Measurements from ENCODE around the gene USH2A.
A peak's percentile ranks its signal among the peaks of the same experiment; 100 is the strongest.

The USH2A gene

DNA sequence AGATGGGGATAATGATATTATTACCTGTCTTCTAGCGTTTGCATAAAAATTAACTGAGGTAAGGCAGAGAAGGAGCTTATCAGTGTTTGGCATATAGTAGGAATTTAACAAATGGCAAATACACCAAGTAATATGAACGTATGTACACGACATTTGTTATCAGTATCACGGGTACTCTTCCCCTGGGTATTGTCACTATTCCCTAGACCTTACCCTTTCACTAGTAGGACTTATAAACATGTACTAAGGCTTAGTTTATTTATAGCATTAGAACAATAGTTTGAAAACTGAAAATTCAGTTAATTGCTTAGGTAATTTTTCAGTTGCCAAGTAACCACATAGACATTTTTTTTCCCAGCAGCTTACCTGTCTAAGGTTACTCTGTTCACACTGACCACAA, 669.1 kb downstream of the USH2A start:
- DNase-seq = no peak

DNA sequence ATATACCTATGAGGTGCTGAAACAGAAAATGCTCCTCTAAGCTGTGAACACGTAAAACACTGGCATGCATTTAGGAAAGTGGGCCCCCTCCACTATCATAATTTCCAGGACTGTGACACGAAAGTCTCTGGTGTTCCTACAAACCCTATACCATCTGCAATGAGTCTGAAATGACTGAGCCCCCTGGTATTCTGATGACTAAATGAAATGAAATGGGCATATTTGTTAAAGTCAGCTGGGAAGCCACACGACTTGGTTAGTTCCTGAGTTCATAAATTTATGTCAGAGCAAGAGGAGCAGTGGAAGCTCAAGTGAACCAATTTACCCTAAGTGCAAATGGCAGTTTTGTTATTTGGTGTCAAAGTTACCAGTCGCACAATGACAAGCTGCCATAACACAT, 673.8 kb downstream of the USH2A start:
- DNase-seq = no peak

DNA sequence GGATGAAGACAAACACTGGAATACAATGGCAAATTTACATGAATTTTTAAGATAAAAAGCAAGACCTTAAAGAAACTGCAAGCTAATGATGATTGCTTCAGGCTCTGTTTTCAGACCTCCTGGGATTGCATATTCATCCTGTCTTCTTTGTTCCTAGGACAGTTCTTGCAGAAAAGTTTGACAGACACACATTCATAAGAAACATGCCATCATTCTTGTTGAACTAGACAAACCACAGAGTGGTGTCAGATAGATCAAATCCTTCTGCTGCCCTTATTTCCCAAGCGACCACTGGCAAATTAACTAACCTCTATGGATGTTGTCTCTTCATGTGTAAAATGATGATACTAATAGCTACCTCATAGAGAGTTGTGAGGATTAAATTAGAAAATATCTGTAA, 674.8 kb downstream of the USH2A start:
- DNase-seq = no peak

DNA sequence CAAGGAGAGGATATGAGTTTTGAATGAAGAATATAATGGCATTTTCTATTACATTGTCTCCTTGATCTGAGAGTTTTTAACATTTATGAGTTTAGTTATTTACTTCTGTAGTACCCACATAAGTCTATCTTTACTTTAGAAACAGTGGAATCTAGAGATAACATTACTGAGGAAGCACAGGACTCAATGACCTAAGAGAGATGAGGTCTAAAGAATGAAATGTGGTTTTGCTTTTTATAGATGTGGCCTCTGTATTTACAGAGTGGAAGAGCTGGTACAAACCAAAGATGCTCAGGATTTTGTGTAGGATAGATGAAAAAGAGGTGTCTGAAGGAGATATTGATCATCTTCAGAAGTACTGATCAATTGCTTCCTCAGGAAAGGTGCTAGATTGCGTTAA, 678.8 kb downstream of the USH2A start:
- no peak for DNase-seq

DNA sequence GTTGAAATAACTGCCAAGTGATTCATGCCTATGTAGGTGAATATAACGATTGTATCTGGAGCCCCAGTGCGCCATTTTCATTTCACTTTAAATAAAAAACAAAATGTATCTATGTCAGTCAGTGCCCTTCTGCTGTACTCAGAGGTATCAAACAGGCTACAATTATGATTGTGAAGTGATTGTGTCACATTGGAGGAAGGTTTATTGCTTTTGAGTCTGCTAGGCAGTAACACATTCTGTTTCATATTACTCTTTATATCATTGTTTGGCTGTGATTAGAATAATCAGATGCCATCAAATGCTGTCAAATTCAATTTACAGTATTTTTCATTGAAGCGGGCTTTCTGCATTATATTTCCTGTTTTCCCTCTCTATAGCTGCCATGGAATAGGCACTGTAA, 684.2 kb downstream of the USH2A start:
- no peak for DNase-seq

DNA sequence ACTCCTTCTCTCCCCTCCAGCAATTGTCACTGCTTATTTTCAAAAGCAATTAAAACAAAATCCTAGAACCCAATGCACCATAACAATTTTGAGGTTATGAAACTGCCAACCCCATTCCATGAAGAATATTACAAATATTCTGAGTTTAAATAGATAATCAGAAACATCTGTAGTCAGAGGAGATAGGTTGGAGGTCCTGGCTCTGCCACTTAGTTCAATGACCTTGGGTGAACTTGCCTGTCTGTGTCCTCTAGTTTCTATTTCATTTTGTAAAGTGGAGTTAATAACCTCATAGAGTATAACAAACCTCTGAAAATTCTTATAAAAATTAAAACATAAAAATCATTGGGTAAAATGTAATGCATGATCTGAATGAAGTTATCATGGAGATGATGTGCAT, 691.5 kb downstream of the USH2A start:
- DNase-seq = no peak

DNA sequence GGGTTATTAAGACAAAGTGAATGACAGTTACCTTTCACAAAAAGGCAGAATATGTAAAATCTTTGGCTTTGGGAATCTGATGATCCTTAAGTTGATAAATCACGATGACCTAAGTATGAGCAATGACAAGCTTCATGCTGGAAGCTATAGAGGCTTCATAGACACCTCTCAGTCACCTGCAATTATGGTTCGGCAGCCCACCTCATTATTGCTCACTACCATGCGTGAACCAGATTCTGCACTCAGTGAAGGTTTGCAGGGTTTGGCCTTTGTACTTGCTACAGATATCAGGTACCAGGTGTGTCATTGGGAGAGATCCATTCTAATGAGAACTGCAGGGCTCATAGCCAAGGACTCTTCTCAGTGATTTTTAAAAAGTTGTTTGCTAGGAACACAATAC, 692.6 kb downstream of the USH2A start:
- DNase-seq = no peak

DNA sequence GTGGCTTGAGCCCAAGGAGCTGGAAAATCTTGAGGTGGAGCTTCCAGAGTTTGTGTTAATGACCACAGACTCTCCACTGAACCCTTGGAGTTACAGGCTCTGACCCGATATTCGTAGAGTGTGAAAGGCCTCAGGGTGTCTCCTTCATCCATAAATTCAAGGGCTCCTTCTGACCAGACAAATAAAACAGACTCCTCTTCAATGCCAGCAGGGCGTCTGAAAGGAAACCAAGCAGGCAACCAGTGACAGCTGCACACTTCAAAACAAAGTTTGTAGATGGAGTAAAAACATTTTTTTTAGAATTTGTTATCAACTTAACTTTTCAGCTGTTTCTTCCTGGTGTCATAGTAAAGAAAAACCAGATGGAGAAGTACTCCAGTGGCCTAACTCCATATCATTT, 695.1 kb downstream of the USH2A start:
- no peak for DNase-seq

DNA sequence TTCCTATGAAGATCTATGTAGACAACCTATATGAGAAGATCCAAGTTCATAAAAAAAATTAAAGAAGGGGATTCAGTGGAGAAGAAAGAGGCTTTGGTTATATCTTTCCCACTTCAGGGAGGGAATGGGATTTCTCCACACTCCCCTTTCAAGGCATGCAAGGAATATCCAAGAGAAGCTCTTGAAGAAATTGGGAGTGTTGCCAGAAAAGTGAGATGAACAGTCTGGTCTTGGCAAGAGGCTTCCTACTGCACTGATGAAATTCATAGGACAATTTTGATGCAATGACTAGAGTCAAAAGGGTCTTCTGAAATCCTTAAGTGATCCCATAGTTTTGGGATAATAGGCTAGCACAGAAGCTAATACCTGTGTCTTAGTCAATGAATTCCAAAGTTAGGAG, 703.1 kb downstream of the USH2A start:
- DNase-seq = no peak

DNA sequence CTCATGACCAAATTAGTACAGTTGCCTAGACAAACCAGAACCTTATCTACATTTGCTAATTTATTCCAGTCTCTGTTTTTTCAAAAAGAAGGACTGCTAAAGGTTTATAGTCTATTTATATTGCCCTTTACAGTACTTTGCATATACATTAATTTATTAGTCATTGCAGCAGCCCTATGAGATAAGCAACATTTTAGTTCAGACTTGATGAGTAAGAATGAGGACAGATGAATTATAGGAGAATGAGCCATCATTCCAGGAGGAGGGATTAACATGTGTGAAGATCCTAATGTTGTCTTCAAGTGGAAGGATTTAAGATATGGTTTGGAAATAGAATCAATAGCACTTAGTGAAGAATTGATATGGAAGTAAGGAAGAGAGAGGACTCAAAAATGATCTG, 703.7 kb downstream of the USH2A start:
- DNase-seq = no peak

DNA sequence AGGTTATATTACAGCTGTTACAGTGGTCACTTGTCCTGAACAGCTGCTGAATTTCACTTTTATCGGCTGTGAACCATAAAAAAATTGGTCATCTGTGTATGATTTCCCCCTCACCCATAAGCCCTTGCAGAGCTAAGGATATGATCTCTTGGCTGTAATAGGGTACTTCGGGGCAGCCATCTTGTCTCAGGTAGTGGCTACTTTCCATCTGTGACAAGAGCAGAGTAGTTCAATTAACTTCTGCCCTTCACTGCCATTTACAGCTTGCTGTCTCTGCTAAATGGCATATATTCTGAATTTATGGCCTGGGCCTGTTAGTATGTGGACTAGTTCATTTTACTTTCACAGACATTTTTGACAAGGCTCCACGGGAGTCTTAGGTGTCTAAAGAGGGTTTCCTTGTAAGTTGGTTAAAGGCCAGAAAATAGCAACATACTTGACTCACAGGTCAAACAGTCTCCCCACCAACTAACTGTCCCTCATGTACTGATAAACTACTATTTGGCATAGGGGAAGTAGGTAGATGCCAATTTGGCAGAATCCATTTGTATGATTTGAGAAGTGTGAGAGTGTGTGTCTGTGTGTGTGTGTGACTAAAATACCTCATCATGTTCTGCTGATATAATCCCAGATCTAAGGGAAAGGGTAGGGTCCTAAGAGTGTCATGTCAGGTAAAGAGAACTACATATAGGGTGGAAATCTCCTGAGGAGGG, 704.5 kb downstream of the USH2A start:
- no peak for DNase-seq

DNA sequence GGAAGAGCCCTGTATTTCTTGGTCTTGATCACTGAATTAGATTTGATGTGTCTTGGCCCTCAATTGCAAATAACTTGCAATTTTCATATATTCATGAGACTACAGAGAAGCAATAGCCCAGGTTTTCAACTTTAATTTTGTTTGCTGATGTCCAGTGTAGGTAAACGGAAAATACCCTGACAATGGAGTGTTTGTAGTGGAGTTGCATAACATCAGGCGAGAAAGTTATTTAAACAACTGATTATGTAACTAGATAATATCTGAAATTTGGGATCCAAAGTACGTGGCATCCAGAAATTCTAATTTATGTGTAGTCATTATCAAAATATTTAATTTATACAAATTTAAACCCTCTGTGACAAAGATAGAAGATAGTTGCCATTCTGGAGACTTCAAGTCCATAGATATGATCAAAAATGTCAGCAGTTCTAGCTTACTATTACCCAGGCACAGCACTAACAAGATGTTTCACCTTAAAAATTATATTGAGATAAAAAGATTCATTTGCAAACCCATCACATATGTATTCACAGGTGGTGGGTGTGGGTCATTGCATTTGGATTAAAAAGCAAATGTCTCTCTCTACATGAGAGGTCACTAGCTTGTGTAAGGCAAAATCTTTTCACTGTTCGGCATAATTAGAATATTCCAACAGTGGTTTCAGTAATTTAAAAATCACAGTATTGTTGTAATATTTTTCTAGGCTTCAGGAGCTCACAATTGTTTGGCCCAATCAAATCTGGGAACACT, 705.4 kb downstream of the USH2A start:
- no peak for DNase-seq

DNA sequence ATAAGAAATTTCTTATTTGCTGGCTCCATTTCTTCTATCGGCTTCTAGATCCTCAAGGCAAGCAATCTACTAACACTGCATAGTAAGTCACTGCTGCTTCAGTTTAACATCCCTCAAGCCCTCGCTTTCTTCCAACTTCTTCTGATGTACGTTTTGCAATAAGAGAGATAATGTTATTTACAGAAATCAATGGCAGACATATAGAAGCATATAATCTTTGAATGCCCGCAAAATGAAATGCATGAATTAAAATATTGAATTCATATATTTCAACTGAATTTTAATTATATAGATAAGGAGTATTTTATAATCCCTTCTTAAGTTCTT, 712.4 kb downstream of the USH2A start:
- DNase-seq = no peak

DNA sequence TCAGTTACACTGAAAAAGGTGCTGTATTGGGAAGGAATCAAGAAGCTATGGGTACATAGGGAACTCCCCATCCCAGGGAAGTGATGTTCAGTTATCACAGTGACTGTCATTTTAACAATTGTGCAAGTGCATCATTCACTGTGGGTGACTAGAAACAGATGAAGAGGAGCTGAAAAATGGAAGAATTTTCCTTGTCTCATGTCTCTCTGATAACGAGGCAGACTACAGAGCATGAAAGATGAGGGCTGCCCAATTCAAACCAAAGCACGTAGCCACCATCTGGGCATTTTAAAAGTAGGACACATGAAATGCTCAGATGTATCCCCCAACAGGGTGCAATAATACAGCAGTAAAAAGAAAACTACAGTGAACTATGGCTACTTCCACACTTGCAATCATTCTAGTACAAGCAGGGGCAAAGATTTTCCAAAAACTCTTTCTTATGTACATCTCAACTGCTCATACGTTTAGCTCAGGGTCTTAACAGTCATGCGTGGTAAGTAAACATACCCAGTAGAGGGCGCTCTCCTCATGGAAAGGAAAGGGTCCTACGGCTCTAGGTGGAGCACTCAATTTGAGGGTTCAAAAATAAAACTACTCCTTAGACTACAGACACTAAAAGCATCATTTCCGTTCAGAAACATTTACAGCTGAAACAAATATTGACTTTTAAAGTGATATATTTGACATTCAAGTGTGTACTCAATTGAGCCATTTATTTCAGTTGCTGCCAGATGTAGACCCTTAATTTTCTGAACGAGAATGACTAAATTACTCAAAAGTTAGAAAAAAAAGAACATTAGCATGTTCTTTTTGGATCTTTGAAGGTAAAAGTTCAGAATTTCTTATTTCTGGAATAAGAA, 713.0 kb downstream of the USH2A start:
- peak; percentile 75 to 79 for DNase-seq

DNA sequence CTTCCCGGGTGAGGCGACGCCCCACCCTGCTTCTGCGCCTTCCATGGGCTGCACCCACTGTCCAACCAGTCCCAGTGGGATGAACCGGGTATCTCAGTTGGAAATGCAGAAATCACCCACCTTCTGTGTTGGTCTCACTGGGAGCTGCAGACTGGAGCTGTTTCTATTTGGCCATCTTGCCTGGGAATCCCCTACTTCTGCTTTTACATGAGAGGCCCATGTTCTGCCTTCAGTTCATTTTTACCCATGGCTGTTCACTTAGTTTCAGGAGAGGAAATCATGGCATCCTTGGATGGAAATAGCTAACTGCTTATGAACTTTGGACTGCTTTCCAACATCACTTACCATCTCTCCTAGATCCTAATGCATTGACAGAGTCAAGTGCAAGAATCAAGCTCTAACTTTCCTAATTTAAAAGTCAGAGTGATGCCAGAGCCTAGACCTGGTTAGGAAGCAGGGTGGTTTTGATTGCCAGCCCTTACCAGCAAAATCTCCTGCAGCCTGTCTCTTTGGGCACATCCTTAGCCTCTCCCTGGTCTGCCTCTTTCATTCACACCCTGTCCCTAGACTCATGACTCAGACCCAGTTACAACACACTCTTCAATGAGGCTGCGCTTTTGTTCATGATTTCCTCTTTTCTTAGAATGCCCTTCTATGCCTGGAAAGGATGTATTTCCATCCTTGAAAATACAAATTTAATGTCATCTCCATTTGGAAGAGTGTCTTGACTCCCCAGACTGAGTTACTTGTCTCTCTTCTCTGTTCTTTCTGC, 719.0 kb downstream of the USH2A start:
- peak; percentile 75 to 88 for DNase-seq

DNA sequence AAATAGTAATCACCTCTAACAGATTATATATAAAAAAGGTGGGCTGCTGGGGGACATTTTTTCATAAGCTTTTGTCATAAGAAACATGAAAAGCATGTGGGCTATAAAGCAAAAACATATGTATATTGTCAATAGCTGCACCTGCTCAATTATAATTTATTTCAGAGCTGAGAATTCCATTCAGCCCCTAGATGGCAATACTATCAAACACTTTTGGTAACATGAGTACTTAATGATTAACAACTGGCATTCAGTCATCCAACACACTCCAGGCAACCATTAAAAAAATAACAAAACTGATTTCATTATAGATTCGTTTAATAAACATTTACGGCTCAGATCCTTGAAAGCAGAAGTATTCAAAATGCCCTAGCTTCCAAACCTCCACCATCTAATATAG, 741.0 kb downstream of the USH2A start:
- DNase-seq = peak; percentile 12 to 46

DNA sequence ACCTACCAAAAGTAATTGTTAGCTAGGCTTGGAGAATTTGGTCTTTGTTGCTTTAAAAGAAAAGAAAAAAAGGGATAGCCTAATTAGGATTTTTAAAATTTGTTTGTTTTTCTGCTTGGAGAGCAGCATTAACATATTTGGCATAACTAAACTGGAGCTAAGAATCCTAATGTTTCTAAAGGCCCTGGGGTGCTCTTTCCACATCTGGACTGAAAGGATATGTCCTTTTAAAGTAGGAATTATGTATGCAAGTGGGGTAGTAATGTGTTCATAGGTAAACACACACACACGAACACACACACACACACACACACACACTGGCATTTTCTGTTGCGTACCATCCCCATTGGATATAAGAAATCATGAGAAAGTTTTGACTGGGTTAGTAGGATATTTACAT, 742.2 kb downstream of the USH2A start:
- no peak for DNase-seq

DNA sequence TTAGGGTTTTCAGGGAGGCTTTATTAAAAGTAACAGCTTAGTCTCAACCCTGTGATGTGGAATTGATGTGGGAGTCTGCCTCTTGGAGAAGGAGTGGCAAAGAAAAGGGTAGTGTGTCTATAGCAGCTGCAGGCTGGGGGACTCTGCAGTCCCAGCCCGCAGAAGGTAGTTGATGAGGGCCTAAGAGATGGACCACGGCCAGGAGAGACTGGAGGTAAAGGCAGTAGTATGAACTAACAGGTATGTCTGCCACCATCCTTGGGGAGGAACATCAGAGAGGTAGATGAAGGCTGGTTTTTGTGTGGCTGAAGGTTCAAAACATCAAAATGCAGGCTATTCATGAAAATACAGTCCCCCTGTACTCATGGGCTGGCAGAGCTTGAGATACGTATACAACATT, 744.0 kb downstream of the USH2A start:
- DNase-seq = no peak

DNA sequence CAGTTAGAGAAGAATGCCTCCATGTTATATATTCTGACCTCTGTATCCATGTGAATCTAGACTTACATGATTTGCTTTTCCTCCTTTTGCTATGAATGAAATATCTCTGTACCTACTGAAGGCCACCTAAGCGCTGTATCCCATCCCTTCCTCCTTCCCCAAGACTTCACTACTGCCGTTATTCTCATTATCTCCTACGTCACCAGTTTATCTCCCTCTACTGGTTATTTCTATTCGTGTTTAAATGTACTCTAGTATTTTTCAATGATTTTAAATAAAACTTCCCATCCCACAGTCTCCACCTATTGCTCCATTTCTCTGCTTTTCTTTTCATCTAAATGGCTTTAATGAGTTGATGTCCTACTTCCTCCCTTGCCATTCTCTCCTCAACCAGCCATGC, 746.1 kb downstream of the USH2A start:
- DNase-seq = no peak

DNA sequence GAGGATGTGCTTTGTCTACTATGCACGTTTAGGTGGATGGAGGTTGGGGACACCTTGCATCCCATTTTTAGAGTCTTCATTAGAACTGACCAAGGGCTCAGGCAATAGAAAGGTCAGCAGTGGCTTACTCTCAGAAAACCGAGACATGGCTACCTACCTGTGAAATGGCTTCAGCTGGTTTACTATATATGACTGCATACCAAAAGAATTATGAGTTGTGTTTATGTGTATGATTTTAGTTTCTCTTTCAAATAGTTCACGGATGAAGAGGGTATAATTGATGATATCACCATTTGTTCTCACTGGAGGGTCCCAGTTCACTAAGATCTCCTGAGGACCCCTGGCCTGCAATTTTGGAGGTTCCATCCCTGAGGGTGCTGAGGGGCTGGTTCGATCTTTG, 749.3 kb downstream of the USH2A start:
- DNase-seq = no peak

DNA sequence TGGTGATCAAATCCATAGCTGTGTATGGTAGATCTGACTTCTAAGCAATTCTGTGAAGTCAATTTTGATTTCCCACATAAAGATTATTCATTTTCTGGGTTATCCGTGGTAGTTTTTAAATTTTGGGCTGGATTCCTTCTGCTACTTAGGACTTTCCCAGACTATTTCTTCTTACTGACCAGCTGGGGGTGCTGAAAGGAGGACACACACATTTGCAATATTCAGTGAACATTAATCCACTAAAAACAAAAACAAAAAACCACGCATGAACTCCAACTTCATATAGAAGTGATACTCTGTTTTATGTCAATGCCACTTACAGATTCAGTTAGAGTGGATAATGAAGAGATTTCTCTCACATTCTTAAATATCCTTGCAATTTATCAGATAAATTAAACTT, 750.8 kb downstream of the USH2A start:
- DNase-seq = no peak

DNA sequence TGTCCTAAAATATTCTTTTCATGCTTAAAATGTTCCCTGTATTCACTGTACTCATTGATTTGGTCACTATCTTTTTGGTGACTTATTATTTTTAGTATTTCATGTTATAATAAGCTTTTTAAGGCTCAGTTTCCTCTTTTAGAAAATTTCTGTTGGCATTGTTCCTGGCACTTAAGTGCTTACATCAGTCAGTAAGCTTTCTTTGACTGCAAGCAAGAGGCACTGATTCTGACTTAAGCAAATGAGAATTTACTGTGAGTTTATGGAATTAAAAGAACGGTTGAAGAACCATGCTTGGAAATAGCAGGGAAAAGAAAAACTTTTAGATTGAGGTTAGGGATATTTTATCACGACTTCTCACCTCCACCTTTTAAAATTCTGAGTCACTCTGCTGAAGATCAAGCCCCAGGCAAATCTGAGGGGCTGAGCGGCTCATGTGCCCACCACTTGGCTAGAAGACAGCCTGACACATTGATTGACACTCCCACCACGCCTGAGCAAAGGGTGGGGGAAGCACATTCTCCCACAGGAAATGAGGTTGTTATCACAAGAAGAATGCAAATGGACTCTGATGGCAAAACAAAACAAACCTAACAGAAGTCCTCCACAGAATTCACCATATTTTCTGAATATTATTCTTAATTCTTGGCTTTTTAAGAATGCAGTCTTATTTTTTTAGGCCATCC, 753.3 kb downstream of the USH2A start:
- DNase-seq = no peak

DNA sequence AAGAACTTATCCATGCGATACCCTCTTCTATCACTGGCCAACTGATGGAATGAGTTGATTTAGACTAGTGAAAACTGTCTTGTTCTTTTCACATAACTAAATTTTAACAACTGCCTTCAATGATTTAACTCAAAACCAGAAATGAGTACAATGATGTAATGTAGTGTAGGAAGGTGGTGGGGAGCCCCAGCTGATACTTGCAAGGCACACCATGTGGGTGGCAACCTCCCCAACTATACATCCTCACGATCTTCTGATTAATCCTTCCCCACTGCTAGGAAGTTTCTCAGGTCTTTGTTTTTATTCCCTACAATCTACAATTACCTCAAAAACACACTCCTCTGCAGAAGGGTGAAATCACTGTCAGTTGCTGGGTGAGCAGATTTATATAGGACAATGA, 755.5 kb downstream of the USH2A start:
- no peak for DNase-seq
